SK-MEL-5 (cell line): ENCODE results near the gene RHBDD3. TPM values are rescaled to one million over a fixed set of nuclear protein-coding genes. Genes with fewer than 3 reads are reported as not detected.

Source experiments
- DNase-seq: peaks from one replicate; pipeline ENCODE4 v3.0.0-alpha.2; 2016; ENCODE audit warnings: low read depth, low spot score
- in situ Hi-C: cut with HindIII; loops from 2 replicates; pipeline ENCODE4 v1.10.0; 2016; ENCODE audit warnings: low sequenced_read_pairs, high pct_unique_total_duplicates, low pct_unique_long_range_greater_than_20kb
- polyA plus RNA-seq, 2 experiments: library from polyadenylated mRNA; depleted of rRNA; stranded (reverse); fragments of >200 nt; gene quantifications; 2 replicates each; pipeline ENCODE4 v1.2.3, GENCODE V29; 2015
- total RNA-seq: library from RNA; depleted of rRNA; stranded (reverse); fragments of >200 nt; shearing (Covaris generic); gene quantifications from 2 replicates; pipeline ENCODE4 v1.2.3, GENCODE V29; 2014; rRNA removed

Gene RHBDD3
- 32.3 and 33.4 TPM in 2 replicates for total RNA-seq
- 53.0 and 55.2 TPM in 2 replicates for polyA plus RNA-seq (2015; cell fraction: cytosol; rRNA removed)
- polyA plus RNA-seq (2015; cell fraction: nucleus; rRNA removed) = 118 and 143 TPM in 2 replicates

- in situ Hi-C loops = no loop called here
- peak; percentile 97 for DNase-seq
Measured at GRCh38 chr22:29267858-29268510, at the start of gene RHBDD3, which contains the start of gene EWSR1. RHBDD3 (minus strand) TSS chr22:29267981; CDS start chr22:29265626, 2,355 bp downstream. EWSR1 (plus strand) TSS chr22:29268268; CDS start chr22:29268337, 69 bp downstream.

- DNase-seq = no peak
- in situ Hi-C loops = no loop called here
Measured at GRCh38 chr22:29316141-29316828, 48.5 kb upstream of the RHBDD3 start.

- no peak for DNase-seq
- in situ Hi-C loops = no loop called here
Measured at GRCh38 chr22:29315286-29316140, 47.7 kb upstream of the RHBDD3 start, which contains the start of gene RASL10A. RASL10A (minus strand) TSS chr22:29315697; CDS start chr22:29315246, 451 bp downstream.

- in situ Hi-C loops = no loop called here
- DNase-seq = no peak
Measured at GRCh38 chr22:29314537-29315285, 46.9 kb upstream of the RHBDD3 start.

GRCh38 chr22:29313576-29314466 lies 46.0 kb upstream of the RHBDD3 start:
- in situ Hi-C loops = no loop called here
- DNase-seq = no peak

- in situ Hi-C loops = no loop called here
- peak; percentile 40 for DNase-seq
Measured at GRCh38 chr22:29313126-29313575, 45.4 kb upstream of the RHBDD3 start.

GRCh38 chr22:29312218-29313125 lies 44.7 kb upstream of the RHBDD3 start:
- DNase-seq = peak; percentile 36
- in situ Hi-C loops = no loop called here

- in situ Hi-C loops = no loop called here
- no peak for DNase-seq
Measured at GRCh38 chr22:29311464-29312217, 43.9 kb upstream of the RHBDD3 start.

- in situ Hi-C loops = no loop called here
- peak; percentile 85 for DNase-seq
Measured at GRCh38 chr22:29310863-29311339, 43.1 kb upstream of the RHBDD3 start.

- no peak for DNase-seq
- in situ Hi-C loops = no loop called here
Measured at GRCh38 chr22:29310065-29310862, 42.5 kb upstream of the RHBDD3 start.

- in situ Hi-C loops = no loop called here
Measured at GRCh38 chr22:29309332-29310064, 41.7 kb upstream of the RHBDD3 start.

GRCh38 chr22:29308791-29309262 lies 41.0 kb upstream of the RHBDD3 start:
- no peak for DNase-seq
- in situ Hi-C loops = no loop called here

More at GRCh38 chr22:29309332-29310064, 41.7 kb upstream of the RHBDD3 start:
- no peak for DNase-seq

- DNase-seq = no peak
- in situ Hi-C loops = no loop called here
Measured at GRCh38 chr22:29308148-29308790, 40.5 kb upstream of the RHBDD3 start.
